ENCODE results near the gene GGN.

Gene GGN

DNA sequence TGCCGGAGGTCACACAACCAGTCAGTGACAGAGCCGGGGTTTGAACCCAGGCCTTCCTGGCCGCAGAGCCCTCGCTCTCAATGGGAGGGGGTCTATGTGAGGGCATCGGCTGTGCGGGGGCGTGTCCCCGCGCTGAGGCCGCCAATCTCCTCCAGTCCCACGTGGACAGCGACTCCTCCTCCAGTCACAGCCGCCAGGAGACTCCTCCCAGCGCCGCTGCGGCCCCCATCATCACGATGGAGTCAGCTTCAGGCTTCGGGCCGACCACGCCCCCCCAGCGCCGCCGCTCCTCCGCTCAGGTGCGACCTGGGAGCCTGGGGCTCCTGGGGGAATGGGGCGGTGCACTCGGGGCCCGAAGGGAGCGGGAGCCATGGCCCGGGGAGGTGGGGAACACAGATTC is 6.7 kb upstream of the GGN start:
- TF ChIP-seq TEAD4 (IDR thresholded peaks at IDR 0.05), result no peak
- TF ChIP-seq ZBTB7A (IDR thresholded peaks at IDR 0.05; ENCODE audit: low read depth), result no peak
- TF ChIP-seq FOXM1 (IDR thresholded peaks at IDR 0.05; ENCODE audit: borderline replicate concordance, low read depth), result no peak
- TF ChIP-seq, protein P1, sequence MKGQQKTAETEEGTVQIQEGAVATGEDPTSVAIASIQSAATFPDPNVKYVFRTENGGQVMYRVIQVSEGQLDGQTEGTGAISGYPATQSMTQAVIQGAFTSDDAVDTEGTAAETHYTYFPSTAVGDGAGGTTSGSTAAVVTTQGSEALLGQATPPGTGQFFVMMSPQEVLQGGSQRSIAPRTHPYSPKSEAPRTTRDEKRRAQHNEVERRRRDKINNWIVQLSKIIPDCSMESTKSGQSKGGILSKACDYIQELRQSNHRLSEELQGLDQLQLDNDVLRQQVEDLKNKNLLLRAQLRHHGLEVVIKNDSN (IDR thresholded peaks at IDR 0.05), result no peak
- TF ChIP-seq EGR1 (IDR thresholded peaks at IDR 0.05), result no peak
- TF ChIP-seq TAF1 (IDR thresholded peaks at IDR 0.05; ENCODE audit: low read depth), result no peak
- no peak for TF ChIP-seq CREB1 (IDR thresholded peaks at IDR 0.05; ENCODE audit: low read depth)
- TF ChIP-seq RAD21 (IDR thresholded peaks at IDR 0.05; ENCODE audit: low read depth), result no peak
- TF ChIP-seq, protein P2, sequence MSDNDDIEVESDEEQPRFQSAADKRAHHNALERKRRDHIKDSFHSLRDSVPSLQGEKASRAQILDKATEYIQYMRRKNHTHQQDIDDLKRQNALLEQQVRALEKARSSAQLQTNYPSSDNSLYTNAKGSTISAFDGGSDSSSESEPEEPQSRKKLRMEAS (IDR thresholded peaks at IDR 0.05), result no peak
- TF ChIP-seq, protein P3, sequence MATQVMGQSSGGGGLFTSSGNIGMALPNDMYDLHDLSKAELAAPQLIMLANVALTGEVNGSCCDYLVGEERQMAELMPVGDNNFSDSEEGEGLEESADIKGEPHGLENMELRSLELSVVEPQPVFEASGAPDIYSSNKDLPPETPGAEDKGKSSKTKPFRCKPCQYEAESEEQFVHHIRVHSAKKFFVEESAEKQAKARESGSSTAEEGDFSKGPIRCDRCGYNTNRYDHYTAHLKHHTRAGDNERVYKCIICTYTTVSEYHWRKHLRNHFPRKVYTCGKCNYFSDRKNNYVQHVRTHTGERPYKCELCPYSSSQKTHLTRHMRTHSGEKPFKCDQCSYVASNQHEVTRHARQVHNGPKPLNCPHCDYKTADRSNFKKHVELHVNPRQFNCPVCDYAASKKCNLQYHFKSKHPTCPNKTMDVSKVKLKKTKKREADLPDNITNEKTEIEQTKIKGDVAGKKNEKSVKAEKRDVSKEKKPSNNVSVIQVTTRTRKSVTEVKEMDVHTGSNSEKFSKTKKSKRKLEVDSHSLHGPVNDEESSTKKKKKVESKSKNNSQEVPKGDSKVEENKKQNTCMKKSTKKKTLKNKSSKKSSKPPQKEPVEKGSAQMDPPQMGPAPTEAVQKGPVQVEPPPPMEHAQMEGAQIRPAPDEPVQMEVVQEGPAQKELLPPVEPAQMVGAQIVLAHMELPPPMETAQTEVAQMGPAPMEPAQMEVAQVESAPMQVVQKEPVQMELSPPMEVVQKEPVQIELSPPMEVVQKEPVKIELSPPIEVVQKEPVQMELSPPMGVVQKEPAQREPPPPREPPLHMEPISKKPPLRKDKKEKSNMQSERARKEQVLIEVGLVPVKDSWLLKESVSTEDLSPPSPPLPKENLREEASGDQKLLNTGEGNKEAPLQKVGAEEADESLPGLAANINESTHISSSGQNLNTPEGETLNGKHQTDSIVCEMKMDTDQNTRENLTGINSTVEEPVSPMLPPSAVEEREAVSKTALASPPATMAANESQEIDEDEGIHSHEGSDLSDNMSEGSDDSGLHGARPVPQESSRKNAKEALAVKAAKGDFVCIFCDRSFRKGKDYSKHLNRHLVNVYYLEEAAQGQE (IDR thresholded peaks at IDR 0.05; ENCODE audit: low read depth), result no peak
- TF ChIP-seq EP300 (IDR thresholded peaks at IDR 0.05; ENCODE audit: borderline replicate concordance), result no peak
- no peak for TF ChIP-seq NFIC (IDR thresholded peaks at IDR 0.05)

DNA sequence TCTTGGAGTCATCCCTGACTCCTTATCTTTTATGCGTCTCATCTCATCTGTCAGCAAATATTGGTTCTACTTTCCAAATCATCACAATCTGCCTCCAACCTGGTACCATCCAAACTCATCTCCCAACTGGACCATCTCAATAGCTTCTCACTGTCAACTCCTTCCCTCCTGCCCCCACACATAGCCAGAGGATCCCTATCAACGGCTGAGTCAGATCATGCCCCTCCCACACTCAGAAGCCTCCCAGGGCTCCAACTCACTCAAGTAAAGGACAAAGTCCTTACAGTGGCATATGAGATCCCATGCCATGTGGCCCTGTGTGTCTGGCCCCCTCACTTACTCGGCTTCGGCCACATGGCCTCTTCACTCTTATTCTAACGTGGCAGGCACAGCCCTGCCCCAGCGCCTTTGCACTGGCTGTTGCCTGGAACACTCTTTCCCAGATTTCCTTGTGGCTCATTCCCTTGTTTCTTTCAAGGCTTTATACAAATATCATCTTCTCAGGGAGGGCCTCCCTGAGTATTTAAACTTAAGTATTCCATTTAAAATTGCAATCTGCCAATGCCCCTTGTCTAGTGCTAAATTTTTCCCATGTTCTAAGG is 5.0 kb upstream of the GGN start:
- TF ChIP-seq YY1 (IDR thresholded peaks at IDR 0.05; ENCODE audit: low read depth) (no peak), RAD21 (IDR thresholded peaks at IDR 0.05; ENCODE audit: low read depth) (no peak), FOXM1 (IDR thresholded peaks at IDR 0.05; ENCODE audit: borderline replicate concordance, low read depth) (no peak)

DNA sequence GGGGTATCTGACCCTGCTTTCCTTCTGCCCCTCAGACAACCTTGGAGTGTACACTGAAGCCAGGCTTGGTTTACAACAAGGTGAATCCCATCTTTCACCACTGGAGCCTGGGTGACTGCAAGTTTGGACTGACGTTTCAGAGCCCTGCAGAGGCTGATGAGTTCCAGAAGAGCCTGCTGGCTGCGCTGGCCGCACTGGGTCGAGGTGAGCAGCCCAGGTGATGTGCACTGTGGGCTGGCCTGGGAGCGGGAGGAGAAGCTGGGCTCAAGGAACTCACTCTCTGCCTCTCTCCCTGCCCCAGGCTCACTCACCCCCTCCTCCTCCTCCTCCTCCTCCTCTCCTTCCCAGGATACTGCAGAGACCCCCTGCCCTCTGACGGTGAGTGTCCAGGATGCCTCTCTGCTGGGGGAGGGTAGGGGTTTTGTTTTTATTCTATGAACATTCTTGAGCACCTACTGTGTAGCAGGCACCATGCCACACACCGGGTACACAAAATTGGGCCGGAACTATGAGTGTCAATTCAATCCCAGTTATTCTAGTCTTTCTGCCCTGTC is 4.2 kb upstream of the GGN start:
- no peak for TF ChIP-seq CREB1 (IDR thresholded peaks at IDR 0.05; ENCODE audit: low read depth)
- no peak for TF ChIP-seq ZBTB7A (IDR thresholded peaks at IDR 0.05; ENCODE audit: low read depth)
- TF ChIP-seq TEAD4 (IDR thresholded peaks at IDR 0.05), result no peak
- TF ChIP-seq, protein P2 (IDR thresholded peaks at IDR 0.05), result no peak
- TF ChIP-seq YY1 (IDR thresholded peaks at IDR 0.05; ENCODE audit: low read depth), result no peak
- TF ChIP-seq CEBPB (IDR thresholded peaks at IDR 0.05), result no peak

DNA sequence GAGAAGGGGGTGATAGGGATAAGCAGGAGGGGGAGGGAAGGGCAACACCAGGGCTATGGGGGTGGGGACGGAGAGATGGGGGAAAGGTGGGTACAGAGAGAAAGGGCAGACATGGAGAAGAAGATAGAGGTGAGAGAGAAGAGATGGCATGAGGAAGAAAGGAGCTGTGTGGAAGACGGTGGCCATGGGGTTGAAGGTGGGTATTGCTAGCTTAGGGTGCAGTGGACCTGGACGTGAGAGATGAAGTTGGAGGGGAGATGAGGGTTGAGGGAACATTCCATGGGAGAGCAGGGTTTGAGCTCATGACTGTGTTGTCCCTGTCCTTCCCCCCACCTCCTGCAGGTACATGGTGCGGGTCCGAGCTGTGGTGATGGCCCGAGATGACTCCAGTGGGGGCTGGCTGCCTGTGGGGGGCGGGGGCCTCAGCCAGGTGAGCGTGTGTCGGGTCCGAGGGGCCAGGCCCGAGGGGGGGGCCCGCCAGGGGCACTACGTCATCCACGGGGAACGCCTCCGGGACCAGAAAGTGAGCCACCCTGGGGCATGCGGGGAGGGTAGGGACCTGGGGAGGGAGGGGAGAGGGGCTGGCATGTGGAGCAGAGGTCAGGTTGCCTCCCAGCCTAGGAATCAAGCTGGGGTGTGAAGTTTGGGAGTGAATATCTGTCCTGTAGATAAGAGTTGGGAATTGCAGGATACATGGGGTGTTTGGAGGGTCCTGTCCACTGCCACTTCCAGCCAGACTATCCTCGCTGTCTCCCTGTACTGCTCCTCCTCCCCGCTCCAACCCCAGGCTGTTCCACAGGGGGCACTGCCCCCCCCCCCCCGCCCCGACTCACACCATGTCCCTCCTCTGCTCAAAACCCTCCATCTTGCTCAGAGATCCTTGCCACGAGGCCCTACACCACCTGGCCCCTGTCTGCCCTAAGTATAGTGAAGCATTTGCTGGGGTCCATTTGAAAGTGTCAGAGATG is 2.4 kb upstream of the GGN start:
- TF ChIP-seq, protein P1 (IDR thresholded peaks at IDR 0.05), result no peak
- no peak for TF ChIP-seq TEAD4 (IDR thresholded peaks at IDR 0.05)

DNA sequence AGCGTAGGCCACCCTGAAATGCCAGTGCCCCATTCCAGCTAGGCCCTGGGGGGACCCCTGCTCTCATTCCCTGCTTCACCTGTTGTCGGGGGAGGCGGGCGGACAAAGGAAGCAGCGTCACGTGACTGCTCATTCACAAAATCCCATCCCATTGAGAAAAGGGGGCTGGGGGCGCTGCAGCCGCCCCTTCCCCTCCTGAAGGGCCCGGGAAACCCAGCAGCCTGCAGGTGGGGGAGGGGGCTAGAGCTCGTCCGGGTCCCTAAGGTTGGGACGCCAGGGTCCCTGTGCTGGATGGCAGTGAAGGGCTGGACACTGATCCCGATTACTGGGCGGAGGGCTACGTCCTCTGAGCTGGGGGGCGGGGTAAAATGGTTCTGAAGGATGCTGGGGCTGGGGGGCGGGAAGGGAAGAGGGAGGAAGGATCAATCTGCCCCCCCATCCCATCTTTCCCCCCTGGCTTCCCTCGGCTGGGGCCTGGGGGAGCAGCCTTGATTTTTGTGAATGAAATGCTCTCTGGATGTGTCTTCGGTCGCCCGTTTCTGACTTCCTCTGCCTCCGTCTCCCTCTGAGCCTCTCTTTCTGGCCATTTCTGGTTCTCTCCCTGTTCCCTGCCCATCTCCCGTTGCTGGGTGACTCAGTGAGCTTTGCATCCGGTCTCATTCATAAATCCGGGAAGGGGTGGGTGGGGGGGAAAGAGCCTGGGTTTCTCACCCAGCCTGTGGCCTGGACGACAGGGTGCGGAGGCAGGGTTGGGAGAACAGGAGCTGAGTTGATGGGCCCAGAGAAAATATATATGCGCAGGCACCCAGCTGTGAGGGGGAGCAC is 1.5 kb upstream of the GGN start:
- 0 out of 2 replicates have a peak, but pooled peaks have one; percentile 1 for TF ChIP-seq ZBTB7A (IDR thresholded peaks at IDR 0.05; ENCODE audit: low read depth)
- TF ChIP-seq, protein P3 (IDR thresholded peaks at IDR 0.05; ENCODE audit: low read depth), result no peak
- TF ChIP-seq, protein P1 (IDR thresholded peaks at IDR 0.05), result peak; percentile 84

Measured in Ishikawa (cell line).